Kidney tubule cell (primary cell): ENCODE results near the gene ZNF699.
"Not testable (repeated sequence)": the region's sequence is repeated elsewhere in the genome, so short reads cannot be mapped to it uniquely, and the experiment has no call there.

Source experiments
- DNase-seq: peaks from one replicate; pipeline ENCODE4 v3.0.0-alpha.2; 2018; ENCODE audit warnings: low spot score

Gene ZNF699

DNA sequence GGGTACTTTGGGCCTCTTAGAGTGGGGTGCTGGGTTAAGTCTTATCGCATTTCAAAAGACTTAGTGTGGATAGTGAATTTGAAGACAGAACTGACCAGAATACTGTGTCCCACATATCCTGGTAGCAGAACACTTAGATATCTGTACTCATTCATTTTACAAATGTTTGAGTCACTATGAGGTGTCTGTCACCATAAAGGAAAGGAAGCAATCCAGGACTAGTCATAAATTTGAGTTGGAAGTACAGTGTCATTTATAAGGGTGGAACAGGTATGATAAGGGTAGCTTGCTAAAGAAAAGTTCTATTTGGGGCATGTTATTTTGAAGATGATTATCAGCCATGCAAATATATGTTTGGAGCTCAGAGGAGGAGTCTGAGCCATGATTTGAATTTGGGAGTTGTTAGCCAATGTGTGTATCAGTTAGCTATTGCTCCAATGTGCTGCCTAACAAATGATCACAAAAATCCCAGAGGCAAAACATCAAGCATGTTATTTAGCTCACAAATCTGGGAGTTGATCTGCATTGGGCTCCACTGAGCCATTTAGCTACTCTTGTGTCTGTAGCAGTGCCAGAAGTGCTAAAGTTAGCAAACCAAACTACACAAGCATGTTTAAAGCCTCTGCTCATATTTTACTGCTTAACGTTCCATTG is 20.3 kb downstream of the ZNF699 start:
- no peak for DNase-seq

DNA sequence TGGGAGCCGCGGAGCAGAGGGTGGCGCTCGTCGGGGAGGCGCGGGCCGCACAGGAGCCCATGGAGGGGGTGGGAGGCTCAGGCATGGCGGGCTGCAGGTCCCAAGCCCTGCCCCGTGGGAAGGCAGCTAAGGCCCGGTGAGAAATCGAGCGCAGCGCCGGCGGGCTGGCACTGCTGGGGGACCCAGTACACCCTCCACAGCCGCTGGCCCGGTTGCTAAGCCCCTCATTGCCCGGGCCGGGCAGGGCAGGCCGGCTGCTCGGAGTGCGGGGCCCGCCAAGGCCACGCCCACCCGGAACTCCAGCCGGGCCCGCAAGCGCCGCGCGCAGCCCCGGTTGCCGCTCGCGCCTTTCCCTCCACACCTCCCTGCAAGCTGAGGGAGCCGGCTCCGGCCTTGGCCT is 26.2 kb downstream of the ZNF699 start:
- DNase-seq, result not testable (repeated sequence)

DNA sequence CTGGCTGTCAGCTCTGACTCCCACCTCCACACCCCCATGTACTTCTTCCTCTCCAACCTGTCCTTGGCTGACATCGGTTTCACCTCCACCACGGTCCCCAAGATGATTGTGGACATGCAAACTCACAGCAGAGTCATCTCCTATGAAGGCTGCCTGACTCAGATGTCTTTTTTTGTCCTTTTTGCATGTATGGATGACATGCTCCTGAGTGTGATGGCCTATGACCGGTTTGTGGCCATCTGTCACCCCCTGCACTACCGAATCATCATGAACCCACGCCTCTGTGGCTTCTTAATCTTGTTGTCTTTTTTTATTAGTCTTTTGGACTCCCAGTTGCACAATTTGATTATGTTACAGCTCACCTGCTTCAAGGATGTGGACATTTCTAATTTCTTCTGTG is 58.4 kb downstream of the ZNF699 start:
- no peak for DNase-seq

DNA sequence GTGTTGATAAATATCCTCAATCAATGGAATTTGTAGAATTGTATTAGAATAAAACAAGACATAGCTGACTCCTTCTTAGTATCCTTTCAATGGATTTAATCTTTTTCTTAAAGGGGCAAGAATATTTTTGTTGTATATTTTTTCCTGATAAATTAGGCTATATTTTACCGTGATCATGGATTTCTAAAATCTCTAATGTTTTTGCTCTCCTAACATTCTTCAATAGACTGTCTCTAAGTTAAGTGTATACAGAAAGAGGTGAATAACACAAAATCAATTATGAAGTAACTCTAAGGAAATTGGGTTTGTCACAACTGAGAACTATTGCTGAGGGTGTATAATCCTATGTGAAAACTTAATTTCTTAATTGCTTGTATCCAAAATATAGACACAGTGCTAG is 59.0 kb downstream of the ZNF699 start, which contains the start of gene OR7E24:
TSS of gene OR7E24 (plus strand) at position 301 of the 400 bp plus-strand sequence. CDS start 114 bp downstream, outside the sequence.
- no peak for DNase-seq
